GOT3 (cell line): ENCODE measurements around the gene IFNAR1.

Experiments
- DNase-seq: peaks from one replicate; lab custom pipeline; 2025; ENCODE audit warnings: mixed read lengths; lab: John Stamatoyannopoulos, UW

Gene IFNAR1

GRCh38 chr21:33324291-33325221 is at the start of gene IFNAR1:
Gene IFNAR1 (plus strand): TSS chr21:33324970. CDS start chr21:33325056, 86 bp downstream.
- peak; percentile 87 for DNase-seq

DNA sequence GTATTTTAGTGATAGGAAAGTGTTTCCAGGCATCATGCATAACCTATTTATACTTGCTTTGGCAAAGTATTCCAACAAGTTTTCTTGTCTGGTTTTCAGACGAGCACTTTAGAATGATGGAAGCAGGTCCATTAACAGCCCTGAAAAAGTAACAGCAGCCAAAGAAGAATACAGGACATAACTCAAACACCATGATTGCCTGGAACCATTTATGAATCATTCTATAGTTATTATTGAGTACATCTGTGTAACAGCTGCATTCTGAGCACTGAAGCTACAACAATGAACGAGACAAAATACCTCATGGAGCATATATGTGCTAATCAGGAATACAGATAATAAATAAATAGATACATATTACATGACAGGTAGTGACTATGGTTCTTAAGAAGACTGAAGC is 46.0 kb upstream of the IFNAR1 start:
- DNase-seq, result no peak

DNA sequence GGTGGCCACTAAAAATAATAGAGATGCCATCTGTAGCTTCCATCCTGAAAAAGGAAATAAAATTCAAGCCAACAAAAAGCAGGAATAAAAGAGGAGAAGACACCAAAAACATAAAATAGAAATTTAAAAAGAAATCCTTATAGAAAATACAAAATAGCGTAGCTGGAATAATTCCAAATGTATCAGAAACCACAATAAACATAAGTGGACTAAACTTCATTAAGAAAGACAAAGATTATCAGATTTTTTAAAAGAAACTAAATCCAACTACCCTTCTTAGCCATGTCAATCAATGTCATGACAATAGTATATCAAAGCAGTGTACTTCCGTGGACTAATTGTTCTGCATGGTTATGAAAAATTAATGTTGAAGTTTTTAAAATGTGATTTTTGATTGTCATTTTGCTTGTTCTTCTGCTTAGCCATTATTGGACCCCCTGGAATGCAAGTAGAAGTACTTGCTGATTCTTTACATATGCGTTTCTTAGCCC is 45.4 kb upstream of the IFNAR1 start:
- no peak for DNase-seq

DNA sequence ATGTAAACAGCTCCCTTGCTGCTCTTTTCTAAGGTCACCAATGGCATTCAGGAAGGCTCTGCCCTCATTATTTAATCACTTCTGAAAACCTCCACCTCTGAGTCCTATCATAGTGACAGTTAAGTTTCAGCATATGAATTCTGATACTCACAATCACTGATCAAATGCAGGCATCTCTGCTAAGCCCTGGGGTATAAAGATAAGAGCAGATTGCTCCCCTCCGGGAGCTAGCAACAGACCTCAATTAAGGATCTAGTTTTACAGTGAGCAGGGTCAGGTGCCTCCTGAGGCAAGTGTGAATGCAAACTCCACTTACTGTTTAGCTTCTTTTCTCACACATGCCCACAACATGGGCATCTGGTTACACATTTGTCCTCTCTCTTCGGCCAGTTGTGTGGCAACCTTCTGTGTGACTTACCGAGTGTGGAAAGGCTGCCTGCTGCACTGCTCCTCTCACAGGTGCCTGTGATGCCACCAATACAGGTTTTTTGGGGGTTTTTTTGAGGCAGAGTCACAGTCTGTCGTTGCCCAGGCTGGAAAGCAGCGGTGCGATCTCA is 43.6 kb upstream of the IFNAR1 start:
- DNase-seq, result no peak

- no peak for DNase-seq
Measured at GRCh38 chr21:33283203-33283602, 41.6 kb upstream of the IFNAR1 start.

GRCh38 chr21:33286076-33286475 is 38.7 kb upstream of the IFNAR1 start:
- DNase-seq, result no peak

GRCh38 chr21:33286600-33287456 is 37.9 kb upstream of the IFNAR1 start:
- no peak for DNase-seq

DNA sequence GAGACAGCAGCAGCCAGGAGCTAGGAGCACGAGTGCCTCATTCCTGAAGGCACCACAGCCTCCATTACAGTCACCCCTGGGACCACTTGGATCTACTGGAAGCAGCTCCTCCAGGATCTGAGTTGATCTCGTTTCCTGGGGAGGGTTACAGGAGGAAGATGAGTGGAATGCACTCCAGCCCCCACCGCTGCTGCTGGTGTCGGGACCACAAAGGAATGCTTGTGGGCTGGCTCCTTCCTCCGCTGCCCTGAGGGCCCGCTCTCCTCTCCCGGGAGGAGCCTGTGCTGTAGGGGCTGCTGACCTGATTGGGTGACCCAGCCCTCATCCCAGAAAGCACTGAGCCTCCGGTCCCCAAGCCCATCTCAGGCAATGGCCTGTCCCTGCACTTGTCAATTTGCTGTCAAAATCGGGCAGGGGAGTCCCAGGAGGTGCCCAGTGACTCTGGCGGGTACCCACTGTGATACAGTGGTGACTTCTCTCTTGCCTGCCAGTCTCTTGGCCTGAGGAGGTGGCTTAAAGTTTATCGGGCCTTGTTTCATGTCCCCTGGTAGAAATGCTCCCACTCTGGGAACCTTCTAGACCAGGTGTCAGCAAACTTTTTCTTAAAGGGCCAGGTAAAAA is 35.5 kb upstream of the IFNAR1 start:
- DNase-seq, result no peak

DNA sequence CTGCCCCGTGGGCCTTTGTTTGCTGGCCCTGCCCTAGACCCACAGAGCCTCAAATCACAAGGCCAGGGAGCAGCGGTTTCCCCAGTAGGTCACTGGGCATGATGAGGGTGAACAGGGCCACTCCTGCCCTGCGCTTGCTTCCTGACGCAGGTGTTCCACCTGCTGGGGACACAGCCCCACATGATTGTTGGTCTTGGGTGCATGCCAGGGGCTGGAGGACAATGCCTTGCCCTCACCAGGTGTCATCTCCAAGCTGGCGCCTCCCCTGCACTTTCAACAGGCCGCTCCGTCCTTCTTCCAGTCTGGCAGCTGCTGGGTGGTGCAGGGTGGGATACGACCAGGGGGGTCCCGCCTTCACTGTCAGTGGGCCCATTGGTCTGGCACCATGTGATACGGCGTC is 34.3 kb upstream of the IFNAR1 start:
- DNase-seq, result no peak

- DNase-seq, result no peak
Measured at GRCh38 chr21:33291686-33292085, 33.1 kb upstream of the IFNAR1 start.

DNA sequence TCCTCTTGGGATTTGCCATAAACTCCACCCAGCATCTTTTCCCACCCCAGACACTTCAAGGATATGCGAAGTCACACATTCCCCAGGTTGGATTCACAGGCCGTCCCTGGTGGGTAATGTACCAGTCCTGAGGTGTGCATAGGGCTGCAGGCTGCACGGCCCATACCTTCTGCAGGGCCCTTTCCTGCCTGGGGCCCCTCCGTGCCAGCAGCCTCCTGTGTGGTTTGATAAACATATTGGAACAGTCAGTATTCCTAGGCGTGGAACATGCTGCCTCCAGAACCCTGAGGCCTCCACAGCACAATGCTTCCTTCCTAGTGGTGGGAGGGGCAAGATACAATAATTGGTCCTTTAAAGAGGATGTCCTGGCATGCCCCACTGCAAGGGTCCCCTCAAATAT is 32.0 kb upstream of the IFNAR1 start:
- DNase-seq, result no peak

GRCh38 chr21:33293136-33293535 is 31.6 kb upstream of the IFNAR1 start:
- no peak for DNase-seq

- no peak for DNase-seq
Measured at GRCh38 chr21:33293811-33294216, 31.0 kb upstream of the IFNAR1 start.

DNA sequence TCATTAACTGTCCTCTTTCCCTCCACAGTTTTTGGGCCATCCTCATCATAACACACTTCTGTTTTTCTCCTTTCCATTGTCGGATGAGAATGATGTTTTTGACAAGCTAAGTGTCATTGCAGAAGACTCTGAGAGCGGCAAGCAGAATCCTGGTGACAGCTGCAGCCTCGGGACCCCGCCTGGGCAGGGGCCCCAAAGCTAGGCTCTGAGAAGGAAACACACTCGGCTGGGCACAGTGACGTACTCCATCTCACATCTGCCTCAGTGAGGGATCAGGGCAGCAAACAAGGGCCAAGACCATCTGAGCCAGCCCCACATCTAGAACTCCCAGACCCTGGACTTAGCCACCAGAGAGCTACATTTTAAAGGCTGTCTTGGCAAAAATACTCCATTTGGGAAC is 28.6 kb upstream of the IFNAR1 start:
- DNase-seq, result no peak

- no peak for DNase-seq
Measured at GRCh38 chr21:33299181-33299752, 25.5 kb upstream of the IFNAR1 start.

DNA sequence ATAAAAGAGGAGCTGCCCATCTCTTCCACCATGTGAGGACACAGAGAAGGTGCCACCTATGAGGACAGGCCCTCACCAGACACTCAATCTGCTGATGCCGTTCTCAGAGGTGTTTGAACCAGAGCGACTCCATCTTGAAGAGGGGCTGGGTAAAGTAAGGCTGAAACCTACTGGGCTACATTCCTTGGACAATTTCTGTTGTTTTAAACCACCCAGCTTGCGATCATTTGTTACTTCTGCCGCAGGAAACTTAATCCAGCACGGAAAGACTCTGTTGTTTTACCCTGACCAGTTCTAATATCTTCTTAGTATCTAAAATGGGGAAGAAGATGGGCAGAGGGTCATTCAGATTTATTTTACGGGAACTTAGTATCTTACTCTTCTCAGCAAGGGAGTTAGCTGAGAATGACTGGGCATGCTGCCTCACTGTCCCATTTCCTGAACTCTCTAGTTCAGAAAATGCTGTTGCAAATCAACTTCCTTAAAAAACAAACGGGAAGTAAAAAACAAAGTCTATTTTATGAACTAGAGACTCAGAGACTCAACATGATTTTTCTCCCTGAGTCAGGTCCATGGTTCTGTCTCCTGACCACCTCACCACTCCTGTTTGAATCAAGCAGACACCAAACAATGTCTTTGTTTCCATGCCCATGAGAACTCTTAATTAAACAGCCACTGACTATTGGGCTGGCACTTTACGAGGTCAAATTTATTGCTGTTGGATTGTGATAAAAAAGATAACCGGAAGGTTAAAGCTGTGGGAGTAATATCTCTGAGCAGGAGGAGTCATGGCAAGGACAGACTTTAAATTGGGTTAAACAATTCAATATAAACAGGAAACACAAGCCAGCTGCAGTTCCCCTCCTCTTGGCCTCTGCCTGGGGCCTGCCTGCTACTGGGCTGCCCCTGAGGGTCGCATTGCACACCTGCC is 23.8 kb upstream of the IFNAR1 start:
- no peak for DNase-seq

- no peak for DNase-seq
Measured at GRCh38 chr21:33301632-33302002, 23.2 kb upstream of the IFNAR1 start.

DNA sequence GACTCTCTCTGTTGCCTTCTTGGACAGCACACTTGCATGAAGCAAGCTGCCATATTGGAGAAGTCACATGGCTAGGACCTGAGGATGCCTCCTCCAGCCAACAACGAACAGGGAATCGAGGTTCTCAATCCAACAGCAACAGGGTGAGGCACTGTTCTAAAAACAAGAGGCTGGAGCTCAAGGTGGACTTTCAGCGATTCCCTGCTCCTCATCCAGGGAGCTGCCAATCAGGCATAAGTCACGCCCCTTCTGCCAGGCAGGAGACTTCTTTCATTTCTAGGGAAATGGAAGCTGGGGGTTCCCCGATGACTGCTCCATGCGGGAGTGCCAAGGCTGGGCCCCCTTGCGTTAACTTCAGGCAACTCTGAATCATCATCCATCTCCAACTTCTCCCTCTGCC is 22.7 kb upstream of the IFNAR1 start:
- no peak for DNase-seq

DNA sequence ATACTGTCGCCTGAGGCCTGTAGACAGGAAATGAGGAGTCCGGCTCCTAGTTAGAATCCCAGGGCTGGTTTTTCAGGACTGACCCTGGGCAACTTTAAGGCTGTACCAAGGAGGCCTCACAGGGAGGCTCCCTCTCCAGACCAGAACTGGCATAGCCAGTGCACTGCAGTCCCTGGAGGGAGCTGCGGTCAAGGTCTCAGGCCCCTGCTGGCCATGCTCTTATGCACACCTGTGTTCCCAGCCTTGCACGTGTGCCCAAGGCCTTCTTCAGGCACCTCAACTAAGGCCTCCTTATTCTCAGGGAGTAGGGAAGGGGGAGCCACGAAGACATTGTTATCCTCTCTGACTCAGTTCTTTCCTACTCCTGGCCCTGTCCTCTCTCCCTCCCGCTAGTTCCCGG is 22.0 kb upstream of the IFNAR1 start:
- DNase-seq, result no peak

- DNase-seq, result no peak
Measured at GRCh38 chr21:33305344-33305671, 19.5 kb upstream of the IFNAR1 start.

DNA sequence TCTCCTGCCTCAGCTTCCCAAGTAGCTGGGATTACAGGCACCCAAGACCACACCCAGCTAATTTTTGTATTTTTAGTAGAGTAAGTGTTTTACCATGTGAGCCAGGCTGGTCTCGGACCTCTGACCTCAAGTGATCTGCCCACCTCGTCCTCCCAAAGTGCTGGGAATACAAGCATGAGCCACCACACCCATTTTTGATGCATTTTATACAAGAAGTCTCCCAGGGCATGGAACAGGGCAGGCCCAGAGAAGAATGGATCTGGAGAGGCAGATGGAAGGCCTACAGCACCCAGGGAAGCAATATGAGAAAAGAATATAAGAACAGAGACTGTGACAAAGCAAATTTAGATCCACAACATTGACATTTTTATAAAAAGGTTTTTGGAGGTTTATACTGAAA is 18.8 kb upstream of the IFNAR1 start:
- no peak for DNase-seq
